ENCODE results near the gene PRPSAP1. TPM values are rescaled to one million over a fixed set of nuclear protein-coding genes. Genes with fewer than 3 reads are reported as not detected.

The PRPSAP1 gene
- total RNA-seq, 1 experiment from 2014 or later, result 38.4 TPM

DNA sequence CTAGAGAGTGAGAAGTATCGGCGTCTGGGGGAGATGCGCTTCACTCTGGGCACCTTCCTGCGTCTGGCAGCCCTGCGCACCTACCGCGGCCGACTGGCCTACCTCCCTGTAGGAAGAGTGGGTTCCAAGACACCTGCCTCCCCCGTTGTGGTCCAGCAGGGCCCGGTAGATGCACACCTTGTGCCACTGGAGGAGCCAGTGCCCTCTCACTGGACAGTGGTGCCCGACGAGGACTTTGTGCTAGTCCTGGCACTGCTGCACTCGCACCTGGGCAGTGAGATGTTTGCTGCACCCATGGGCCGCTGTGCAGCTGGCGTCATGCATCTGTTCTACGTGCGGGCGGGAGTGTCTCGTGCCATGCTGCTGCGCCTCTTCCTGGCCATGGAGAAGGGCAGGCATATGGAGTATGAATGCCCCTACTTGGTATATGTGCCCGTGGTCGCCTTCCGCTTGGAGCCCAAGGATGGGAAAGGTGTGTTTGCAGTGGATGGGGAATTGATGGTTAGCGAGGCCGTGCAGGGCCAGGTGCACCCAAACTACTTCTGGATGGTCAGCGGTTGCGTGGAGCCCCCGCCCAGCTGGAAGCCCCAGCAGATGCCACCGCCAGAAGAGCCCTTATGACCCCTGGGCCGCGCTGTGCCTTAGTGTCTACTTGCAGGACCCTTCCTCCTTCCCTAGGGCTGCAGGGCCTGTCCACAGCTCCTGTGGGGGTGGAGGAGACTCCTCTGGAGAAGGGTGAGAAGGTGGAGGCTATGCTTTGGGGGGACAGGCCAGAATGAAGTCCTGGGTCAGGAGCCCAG, 33.5 kb upstream of the PRPSAP1 start:
- Histone ChIP-seq H3K18ac (ENCODE audit: insufficient read length, low read depth, low read length) (no peak overlapping the region), H3K9ac (ENCODE audit: extremely low read depth, insufficient read length, low read length) (no peak overlapping the region), H3K4me1 (ENCODE audit: insufficient read depth, low read length) (peaks cover 6% of the 10 kb centered on the region; the same call in 1 of the 2 replicates), H4K91ac (ENCODE audit: insufficient read length, low read depth, low read length) (no peak overlapping the region), H3K23ac (ENCODE audit: insufficient read length, low read depth, low read length) (no peak overlapping the region), H2AFZ (ENCODE audit: low read length) (no peak overlapping the region), H3K79me1 (ENCODE audit: insufficient read depth, low read depth, low read length, poor library complexity, severe bottlenecking) (no peaks in the 10 kb centered on the region), H3K27me3 (ENCODE audit: insufficient read depth, low read length) (peaks cover 16% of the 10 kb centered on the region; the same call in 1 of the 2 replicates), H3K23me2 (ENCODE audit: insufficient read length, low read depth, low read length, poor library complexity, severe bottlenecking) (peaks cover 17% of the 10 kb centered on the region), H2AK5ac (ENCODE audit: insufficient read length, low read length) (no peak overlapping the region), H4K8ac (replicated peaks; ENCODE audit: insufficient read length, low read depth, low read length) (no peak overlapping the region), H2BK20ac (ENCODE audit: low read depth, low read length, poor library complexity, severe bottlenecking) (no peak overlapping the region), H3K79me2 (ENCODE audit: insufficient read depth, low read length) (no peaks in the 10 kb centered on the region), H2BK12ac (ENCODE audit: insufficient read length, low read depth, low read length) (no peak overlapping the region), H3K9me3 (ENCODE audit: control insufficient read depth, low read depth, low read length) (no peaks in the 10 kb centered on the region), H4K5ac (ENCODE audit: insufficient read length, low read depth, low read length) (no peak overlapping the region), H3K4me2 (ENCODE audit: insufficient read depth, insufficient read length, low read length) (no peak overlapping the region), H3K27ac (ENCODE audit: insufficient read length, low read depth, low read length) (no peak overlapping the region), H2BK15ac (ENCODE audit: low read depth, low read length) (no peak overlapping the region), H3T11ph (ENCODE audit: low read length) (no peak overlapping the region), H2BK120ac (ENCODE audit: low read depth, low read length, poor library complexity, severe bottlenecking) (no peak overlapping the region), H2BK5ac (ENCODE audit: insufficient read length, low read length) (no peak overlapping the region), H3K56ac (ENCODE audit: insufficient read length, low read depth, low read length) (no peak overlapping the region), H3K14ac (ENCODE audit: insufficient read depth, low read length) (no peak overlapping the region), H3K4ac (ENCODE audit: low read depth, low read length) (no peak overlapping the region), H4K20me1 (ENCODE audit: control insufficient read depth, insufficient read depth, insufficient read length) (no peaks in the 10 kb centered on the region)
- Mint-ChIP-seq H3K36me3 (ENCODE audit: insufficient read depth in 1 of 3, low read depth in 3 of 3) (peaks cover 6 to 28% (median 20%) of the 10 kb centered on the region in 3 experiments), H3K4me3 (no peak overlapping the region), H3K27ac (no peak overlapping the region), H3K27me3 (ENCODE audit: low read depth) (peaks cover 37% of the 10 kb centered on the region), H3K4me1 (peaks cover 26 to 34% of the 10 kb centered on the region in 2 experiments), H3K9me3 (no peaks in the 10 kb centered on the region)
- TF ChIP-seq, protein P1, sequence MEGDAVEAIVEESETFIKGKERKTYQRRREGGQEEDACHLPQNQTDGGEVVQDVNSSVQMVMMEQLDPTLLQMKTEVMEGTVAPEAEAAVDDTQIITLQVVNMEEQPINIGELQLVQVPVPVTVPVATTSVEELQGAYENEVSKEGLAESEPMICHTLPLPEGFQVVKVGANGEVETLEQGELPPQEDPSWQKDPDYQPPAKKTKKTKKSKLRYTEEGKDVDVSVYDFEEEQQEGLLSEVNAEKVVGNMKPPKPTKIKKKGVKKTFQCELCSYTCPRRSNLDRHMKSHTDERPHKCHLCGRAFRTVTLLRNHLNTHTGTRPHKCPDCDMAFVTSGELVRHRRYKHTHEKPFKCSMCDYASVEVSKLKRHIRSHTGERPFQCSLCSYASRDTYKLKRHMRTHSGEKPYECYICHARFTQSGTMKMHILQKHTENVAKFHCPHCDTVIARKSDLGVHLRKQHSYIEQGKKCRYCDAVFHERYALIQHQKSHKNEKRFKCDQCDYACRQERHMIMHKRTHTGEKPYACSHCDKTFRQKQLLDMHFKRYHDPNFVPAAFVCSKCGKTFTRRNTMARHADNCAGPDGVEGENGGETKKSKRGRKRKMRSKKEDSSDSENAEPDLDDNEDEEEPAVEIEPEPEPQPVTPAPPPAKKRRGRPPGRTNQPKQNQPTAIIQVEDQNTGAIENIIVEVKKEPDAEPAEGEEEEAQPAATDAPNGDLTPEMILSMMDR (conservative IDR thresholded peaks at IDR 0.05), result no peak
- no peak for DNase-seq
- no CpG with 5 or more reads among the region's 31 CpGs for WGBS (ENCODE audit: extremely low coverage, insufficient read length, low lambda C conversion rate)

Measured in H9 (cell line).